GM12892 (cell line): ENCODE results near the gene PIERCE2.

Experiments
- POLR2A ChIP-seq: IDR thresholded peaks from 2 replicates; pipeline ENCODE4 v1.6.1; 2011; ENCODE audit warnings: low read depth, low read length, control low read depth
- POLR2AphosphoS5 ChIP-seq: IDR thresholded peaks from 2 replicates; pipeline ENCODE4 v1.6.1; 2011; ENCODE audit warnings: low read depth, low read length, control low read depth
- TAF1 ChIP-seq: IDR thresholded peaks from 2 replicates; pipeline ENCODE4 v1.6.1; 2011; ENCODE audit warnings: low read depth, mild to moderate bottlenecking, control low read depth, low read length, borderline replicate concordance

DNA sequence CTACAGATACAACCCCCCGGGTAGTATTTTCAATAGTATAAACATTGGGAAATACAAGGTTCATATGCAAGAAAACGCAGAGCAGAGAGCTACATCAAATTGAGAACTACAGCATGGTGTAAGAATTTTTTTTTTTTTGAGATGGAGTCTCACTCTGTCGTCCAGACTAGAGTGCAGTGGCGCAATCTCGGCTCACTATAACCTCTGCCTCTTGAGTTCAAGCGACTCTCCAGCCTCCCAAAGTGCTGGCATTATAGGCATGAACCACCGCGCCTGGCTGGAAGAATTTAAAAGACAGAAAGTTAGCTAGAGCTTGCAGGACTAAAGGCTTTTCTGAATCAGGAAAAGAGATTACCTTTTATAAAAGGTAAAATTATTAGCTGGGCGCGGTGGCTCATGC, 47.2 kb upstream of the PIERCE2 start:
- no peak for TF ChIP-seq POLR2AphosphoS5
- no peak for TF ChIP-seq TAF1
- no peak for TF ChIP-seq POLR2A
